HG03095 (cell line): Measurements from ENCODE around the gene HOXB8.

Source experiments
- ATAC-seq: cut with Tn5 transposase; IDR thresholded peaks from one replicate; pipeline ENCODE4 v1.9.1; 2021; ENCODE audit warnings: moderate library complexity; ENCODE audit not compliant: unreplicated experiment

HOXB8 gene

DNA sequence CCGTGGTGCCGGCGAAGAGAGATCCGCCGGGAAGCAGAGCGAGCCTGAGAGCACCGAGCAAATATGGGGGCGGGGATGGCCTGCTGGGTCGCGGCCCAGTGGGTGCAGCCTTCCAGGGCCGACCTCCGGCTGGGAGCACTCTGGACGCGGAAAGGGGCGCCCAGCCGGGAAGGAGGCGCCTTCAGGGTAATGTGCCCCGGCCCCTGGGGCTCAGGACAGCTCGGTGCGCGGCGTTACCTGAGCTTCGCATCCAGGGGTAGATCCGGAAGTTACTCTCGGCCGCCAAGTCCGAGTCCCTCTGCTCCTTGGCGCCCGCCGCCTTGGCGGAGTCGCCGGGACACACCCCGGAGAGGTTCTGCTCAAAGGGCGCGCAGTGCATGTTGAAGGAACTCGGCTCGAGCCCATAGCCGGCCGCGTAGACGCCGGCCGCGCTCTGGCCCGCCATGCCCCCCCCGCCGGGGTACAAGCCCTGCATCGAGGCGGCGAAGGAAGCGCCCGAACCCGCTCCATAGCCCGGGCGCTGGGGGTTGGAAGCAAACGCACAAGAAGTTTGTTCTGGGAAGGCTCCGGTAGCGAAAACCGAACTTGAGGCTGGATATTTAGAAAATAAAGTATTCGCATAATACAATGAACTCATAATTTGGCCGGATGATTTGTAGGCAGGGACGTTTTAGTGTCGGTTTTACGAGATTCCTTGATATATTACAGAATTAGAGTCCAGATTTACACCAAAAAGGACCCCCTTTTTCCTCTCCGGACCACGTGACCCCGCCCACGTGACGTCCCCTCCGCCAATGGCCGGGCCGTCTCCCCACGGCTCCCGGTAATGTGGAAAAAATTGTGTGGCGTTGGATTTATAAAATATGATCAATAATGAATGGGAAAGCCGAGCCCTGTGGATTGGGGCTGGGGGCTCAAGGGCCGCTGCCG lies 4.5 kb downstream of the HOXB8 start, which contains the start of gene HOXB7:
Gene HOXB7 (minus strand): TSS at position 736 of the 930 bp plus-strand sequence. CDS start 99 bp downstream, at position 637.
- no peak for ATAC-seq

DNA sequence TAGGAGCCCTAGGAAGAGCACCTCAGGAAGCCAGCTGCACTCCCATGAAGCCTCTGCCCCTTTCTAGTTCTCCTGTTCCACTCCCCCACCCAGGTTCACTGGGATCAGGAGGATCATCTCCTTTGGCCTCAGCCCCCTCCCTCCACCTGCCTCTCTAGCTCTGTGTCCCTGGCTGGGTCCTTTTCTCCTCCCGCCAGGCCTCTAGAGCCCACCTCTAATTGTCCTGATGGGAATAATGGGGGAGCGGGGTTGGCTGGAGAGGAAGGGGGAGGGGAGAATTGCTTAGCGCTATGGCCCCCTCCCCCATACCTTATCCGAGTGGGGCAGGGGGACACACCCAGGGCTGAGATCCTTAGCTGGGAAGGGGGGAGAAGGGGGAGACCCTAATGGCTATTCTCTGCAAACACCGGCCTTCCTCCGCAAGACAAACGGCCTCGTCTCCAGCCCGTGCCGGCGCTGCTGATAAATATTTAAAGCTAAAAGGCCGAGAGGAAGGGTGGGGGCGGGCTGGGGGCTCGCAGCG lies 5.3 kb downstream of the HOXB8 start:
- ATAC-seq: no peak

DNA sequence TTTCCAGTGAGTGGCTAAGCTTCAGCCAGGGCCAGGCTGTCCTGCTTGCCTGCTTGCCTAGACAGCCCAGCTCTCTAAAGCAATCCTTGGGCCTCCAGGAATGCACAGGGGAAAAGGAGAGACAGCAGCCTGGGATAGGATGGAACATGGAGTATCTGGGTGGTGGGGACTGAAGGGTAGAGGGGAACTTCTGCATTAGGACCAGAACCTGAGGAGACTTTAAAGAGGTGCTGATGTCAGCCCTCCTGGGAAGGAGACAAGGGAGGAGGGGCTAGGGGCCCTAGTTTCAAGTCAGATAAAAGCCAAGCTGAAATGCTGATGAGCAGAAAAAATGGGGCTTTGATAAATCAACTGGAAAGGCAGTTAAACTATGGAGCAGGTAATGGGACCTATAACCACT lies 6.1 kb downstream of the HOXB8 start:
- ATAC-seq: no peak

DNA sequence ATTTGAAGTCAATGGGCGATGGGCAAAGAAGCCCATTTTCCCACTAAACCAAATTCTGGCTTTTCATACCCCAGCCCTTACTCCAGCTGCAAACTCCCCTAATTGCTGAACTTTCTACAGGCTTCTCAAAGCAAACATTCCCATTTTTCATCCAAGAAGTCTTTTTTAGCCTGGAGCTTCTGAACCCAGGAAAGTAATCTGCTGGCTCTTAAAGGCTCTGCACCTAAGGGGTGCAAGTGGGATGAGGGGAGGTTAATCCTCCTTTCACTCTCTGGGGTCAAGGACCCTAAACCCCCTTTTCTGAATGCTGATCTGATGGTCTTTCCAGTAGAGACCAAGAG lies 6.6 kb downstream of the HOXB8 start:
- no peak for ATAC-seq

DNA sequence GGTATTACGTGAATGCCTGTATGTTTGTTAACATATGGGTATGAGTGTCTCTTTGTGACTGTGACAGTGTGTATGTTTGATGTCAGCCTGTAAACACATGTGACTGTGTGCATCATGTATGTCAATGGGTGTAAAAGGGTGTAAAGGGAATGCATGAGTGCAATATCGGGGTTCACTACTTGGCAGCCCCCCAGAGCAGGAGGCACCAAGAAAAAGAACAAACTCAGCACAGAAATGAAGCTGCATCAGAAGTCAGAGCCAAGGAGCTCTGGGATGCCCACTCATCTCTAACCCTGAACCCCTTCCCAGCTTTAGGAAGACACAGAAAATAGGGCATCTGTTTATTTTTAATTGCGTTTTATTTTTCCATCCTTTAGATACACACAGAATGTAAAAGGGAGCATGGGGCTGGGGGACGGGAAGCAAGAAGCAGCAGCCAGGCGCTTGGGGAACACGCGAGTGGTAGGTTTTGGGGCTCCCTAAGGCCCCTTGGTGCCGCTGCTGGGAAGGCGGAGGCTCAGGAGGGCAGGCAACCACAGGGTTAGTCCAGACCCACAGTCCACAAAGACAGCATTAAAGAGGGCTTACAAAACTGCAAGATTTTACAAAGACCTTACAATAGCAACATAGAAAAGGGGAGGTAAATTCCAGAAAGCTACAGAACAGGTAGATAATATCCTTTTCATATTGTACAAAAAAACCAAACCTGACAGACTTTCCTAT lies 8.0 kb downstream of the HOXB8 start:
- no peak for ATAC-seq

DNA sequence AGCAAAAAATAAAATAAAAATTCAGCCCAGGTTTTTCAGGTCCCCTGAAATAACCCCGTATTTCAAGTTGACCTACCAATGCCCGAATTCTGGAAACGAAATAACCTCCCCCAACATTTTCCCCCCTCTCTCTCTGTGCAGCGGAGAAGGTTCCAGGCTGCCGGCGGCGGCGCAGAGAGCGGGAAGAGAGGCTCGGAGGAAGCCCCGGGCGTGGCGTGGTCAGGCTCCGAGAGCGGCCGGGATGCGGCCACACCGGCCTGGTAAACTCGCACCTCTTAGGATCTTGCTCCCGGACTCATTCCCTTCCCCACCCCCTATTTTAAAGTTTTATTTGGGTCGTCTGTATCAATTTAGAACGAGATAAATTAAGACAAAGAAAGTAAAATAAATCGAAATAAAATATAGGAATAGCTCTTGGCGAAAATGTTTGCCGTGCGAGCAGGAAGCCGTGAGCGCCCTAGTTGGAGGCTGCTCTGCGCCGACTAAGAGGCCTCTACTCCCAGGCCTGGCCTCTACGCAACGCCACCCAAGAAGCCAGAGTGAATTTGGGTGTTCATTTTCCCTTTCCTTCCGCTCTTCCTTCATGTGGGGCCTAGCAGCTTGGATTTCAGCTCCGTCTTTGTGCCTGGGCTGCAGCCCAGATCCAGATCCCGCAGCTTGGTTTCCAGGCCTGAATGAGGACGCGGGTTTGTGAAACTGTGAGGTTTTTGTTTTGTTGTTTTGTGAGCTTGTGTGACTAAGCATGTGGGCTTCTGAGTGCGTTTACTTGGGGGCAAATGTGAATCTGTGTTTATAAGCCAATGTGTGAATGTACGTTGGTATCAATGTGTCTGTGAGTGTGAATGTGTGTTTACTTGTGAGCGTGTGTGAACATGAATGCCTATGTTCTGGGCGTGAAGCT lies 8.9 kb downstream of the HOXB8 start:
- no peak for ATAC-seq

DNA sequence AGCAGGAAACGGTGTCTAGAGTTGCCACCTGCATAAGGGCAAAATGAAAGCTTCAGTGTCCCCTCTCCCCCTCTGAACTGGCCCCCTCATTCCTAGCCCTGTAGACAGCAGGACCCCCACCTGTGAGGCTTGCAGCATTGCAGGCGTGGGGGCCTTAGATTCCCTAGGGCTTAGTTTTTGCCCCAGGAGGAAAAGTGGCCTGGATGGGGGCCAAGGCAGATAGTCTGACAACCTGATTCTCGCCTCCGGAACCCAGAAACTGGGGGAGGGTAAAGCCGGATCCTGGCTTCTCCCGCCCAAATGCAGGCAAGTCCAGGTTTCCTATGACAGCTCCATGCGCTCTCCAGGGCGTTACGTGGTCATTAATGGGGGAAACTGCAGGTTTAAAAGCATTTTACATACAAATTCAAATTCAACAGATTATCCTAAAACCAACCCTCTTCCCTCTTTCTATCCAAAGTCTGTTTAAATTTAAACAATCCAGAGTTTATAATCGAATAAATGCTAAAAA lies 9.6 kb downstream of the HOXB8 start:
- no peak for ATAC-seq

DNA sequence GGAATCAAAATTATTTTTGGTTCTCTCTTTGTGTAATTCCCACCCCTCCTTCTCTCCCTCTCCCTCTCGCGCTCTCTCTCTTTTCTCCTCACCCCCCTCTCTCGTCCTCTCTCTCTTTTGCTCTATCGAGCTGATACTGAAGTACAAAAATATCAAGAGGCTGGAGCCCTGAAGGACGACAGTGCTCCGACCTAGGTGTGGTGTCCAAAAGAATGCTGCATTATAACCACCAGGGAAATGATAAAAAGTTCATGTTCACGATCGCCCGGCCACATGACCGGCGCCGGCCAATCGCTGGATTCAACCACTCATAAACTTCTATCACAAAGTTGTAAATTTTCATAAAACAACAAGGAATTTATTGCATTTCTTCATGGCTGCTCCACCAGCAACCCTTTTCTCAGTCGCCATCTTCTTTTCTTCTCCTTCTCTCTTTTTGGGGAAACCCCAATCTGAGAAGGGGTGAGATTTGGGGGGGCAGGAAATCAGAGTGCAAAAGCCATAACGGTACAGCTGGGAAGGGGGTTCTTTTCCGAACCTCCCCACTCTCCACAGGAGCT lies 10.2 kb downstream of the HOXB8 start, which contains the start of gene HOXB6:
Gene HOXB6 (minus strand): TSS at position 217 of the 560 bp plus-strand sequence. CDS start 6,836 bp downstream, outside the sequence.
- no peak for ATAC-seq

DNA sequence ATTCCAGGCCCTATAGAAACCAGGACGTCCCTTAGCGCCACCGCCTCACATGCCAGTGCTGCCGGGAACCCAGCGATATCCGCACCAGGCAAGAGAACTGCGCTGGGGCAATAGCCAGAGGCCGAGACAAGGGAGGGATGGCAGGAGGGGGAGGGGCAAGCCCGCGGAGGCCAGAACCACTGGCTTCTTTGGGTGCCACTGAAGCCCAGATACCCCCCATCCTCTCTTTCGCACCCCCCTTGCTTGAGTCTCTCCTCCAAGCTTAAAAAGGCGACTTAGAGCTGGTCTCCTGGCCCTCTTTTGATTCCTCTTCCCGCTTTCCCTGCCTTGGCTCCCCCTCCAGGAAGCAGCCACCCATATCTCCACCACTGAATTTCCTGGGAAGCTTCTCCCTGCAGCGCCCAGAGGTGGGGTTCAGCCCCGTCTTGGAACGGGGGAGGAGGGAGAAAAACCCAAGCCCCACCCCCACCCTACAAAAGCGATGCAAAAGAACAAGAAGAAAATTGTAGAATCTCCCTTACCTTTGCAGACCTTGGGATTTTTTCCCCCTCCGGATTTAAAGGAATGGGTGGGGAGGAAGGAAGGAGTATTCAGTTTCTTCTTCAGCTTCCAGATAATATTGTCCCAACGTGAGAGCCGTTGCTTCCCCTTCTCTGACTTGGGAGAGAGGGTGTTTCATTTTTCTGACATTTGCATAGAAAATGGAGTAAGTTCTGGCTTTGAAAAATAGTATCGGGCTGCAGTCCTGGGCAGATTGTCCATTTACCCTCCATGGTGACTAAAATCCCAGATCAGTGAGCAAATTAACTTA lies 10.9 kb downstream of the HOXB8 start:
- no peak for ATAC-seq

DNA sequence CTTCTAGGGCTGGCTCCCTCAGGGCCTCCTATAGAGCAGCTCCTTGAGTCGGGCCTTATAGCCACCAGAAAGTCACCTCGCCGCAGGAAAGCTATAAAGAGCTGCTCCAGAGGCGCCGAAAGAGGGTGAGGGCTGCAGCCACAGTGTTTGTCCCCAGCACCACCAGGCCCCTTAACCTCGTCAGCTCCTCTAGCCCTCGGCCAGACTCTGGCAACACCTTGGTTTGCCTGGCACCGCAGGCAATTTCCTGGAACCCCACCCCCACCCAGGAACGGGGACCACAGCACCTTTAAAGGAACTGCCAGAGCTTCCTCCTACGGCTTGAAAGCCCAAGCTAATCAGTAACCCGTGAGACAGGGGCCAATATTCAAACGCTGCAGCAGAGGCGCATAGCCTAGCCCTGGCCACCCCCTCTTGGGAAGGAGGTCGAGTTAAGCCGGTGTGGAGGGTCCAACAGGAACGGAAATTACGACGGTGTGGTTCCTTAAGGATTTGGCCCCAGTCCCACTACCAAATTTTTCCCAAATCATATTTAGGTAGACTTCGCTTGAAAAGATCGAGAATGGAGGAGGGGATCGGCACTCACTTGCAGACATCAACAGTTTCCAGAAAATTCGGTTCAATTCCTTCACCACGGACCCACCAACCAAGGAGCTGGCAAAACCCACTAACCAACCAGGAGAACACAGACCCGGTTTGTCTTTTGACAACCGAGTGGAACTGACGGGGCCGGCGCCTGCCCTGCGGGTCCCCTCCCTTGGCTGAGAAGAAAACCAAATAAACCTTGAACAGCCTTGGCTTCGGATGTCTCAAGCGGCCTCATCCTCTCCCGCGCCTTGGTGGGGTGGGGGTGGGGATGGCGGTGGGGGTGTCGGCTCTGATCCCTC lies 13.3 kb downstream of the HOXB8 start:
- ATAC-seq: no peak

DNA sequence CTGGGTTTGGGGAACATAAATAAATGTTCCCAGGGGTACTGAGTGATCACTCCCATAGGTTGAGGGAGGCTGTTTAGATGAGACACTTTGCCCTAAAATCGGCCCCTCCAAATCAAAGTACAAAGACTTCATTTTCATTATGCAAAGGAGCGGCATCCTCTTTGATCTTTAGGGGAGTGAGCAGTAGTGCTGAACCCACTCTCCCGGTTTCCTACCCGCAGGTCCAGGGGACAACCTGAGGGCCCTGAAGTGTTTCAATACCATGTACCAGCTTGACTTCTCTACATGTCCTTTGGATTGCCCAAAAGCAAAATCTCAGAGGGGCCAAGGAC lies 13.9 kb downstream of the HOXB8 start:
- ATAC-seq: no peak

DNA sequence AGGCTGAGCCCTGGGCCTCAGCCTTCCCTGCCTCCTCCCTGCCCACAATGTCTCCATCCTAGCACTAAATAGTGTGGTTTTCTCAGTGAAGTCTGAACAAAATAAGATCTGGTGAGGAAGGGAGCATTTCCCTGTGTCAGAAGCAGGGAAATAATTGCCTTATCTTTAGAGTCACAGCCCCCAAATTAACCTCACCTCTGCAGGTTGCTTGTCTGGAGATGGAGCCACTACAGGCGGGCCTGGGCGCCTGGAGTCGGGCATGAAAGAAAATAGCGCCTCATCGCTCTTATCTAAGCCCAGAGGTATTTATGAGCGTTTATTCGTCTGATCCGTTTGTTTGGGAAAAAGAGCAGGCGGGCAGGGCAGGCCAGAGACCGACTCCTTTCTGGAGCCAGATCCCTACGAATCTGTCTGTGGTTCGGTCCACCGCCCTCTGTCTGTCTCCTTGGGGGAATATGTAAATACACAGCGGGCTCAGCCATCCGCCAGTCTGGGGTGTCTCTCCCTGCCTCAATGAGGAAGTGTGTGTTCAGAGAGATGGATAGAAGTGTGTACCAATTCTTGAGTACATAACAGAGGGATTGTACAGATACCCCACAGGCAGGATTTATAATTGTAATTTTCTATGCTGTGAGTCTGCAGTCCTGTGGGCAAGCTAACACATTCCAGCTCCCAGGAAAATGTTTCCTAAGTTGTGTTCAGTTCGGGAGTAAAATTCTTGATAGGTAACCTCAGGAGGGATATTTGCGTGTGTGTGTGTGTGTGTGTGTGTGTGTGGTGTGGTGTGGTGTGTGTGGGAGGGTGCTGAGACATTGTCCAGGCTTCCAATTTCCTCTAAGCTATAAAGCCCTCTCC lies 14.6 kb downstream of the HOXB8 start:
- no peak for ATAC-seq

DNA sequence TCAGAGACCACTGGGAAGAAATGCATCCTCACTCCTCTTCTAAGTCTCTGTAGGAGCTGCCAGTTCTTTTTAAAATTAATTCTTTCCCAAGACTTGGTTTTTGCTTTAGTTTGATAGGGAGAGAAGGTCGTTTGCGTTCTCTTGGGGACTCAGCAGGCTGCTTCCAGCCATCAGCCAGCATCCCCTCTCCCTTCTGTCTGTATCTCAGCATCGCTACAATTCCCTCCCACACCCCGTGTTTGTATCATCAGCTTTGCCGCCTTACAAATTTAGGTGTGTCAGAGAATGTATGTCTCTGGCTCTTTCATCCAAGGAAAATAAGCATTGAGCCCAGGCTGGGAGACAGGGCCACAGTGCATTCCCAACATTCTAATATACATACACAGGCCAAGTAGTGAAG lies 15.7 kb downstream of the HOXB8 start:
- no peak for ATAC-seq

DNA sequence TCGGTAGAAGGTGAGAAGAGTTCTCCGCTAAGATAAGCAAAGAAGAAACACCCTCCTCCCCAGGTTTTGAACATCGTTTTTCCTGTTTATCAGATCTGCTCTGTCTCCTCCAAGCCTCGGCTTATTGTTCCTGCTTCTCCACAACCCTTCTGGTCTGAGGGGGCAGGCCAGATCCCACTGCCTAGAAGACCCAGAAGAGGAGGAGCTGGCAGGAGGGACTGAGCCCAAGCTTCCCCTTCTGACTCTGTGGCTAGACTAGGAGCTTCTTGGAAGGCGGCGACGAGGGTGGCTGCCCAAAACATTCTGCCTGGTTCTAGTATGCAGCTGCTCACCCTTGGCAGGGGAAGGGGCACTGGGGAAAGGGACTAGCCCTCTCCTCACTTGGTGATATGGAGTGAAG lies 16.4 kb downstream of the HOXB8 start:
- no peak for ATAC-seq

DNA sequence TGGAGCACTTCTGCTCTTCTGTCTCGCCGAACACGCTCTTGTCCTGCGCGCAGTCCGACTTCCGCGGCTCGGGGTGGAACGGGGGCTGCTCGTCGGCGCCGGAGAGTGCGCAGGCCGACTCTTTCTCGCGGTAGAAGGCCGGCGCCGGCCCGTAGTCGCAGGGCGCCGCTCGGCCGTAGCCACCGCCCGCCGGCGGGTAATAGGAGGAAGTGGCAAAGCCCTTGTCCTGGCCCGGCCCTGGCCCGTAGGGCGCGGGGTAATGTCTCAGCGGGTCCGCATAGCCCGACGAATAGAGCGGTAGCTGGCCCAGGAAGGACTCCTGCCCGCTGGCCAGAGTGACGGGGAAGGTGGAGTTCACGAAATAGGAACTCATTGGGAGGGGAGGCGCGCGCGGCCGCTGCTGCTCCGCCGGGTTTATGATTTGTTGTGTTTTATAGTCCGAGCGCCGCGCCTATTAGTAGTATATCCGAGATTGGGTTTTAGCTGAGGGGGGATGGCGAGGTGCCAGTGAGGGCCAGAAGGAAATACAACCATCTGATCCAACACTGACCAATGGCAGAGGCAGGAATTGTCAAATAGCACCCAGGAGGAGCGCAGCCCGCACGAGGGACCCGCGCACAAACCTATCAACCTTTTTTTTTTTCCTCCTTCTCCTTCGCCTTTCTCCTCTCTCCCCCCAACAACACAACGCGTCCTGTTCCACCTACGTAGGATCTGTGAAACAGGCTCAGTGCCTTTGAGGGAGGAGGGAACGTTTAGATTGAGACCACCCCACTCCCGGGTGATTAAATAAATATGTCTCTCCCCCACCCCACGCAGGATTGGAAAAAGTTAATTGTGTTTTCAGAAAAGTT lies 17.1 kb downstream of the HOXB8 start:
- no peak for ATAC-seq

DNA sequence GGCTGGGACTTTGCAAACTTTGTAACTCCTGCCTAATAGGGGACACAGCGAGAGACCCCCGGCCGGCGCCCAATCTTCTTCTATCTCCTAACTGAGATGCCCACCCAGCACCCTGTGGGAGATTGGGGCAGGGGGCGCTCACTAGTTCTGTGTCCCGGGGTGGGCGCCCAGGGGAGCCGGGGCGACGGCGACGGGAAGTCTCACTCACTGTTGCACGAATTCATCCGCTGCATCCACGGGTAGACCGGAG lies 17.6 kb downstream of the HOXB8 start:
- no peak for ATAC-seq
